GM23248 (cell line): ENCODE measurements around the gene CFLAR. TPM values are rescaled to one million over a fixed set of nuclear protein-coding genes. Genes with fewer than 3 reads are reported as not detected.

ENCODE experiments used
- DNase-seq: peaks from one replicate; pipeline ENCODE4 v3.0.0-alpha.2; 2015
- H2AFZ ChIP-seq: fragments of 200-600 bp; sonication (generic); 2 replicates; pipeline ENCODE4 v1.6.1; 2016; ENCODE audit warnings: antibody characterized with exemption
- H3F3A ChIP-seq: fragments of 200-600 bp; sonication (generic); 2 replicates; pipeline ENCODE4 v1.6.1; 2016; ENCODE audit warnings: mild to moderate bottlenecking, antibody characterized with exemption, mixed run types; ENCODE audit not compliant: insufficient read depth
- H3K27ac ChIP-seq: fragments of 200-600 bp; sonication (generic); 2 replicates; pipeline ENCODE4 v1.5.1; 2016; ENCODE audit warnings: mild to moderate bottlenecking
- H3K27me3 ChIP-seq: fragments of 200-600 bp; sonication (generic); replicated peaks from 2 replicates; pipeline ENCODE4 v1.6.1; 2016; ENCODE audit warnings: mild to moderate bottlenecking; ENCODE audit not compliant: insufficient read depth
- H3K36me3 ChIP-seq: fragments of 200-600 bp; sonication (generic); 2 replicates; pipeline ENCODE4 v1.6.1; 2016; ENCODE audit warnings: low read depth, mild to moderate bottlenecking
- H3K4me1 ChIP-seq: fragments of 200-600 bp; sonication (generic); 2 replicates; pipeline ENCODE4 v1.6.1; 2016; ENCODE audit warnings: mild to moderate bottlenecking; ENCODE audit not compliant: insufficient read depth
- H3K4me2 ChIP-seq: fragments of 200-600 bp; sonication (generic); one replicate; pipeline ENCODE4 v1.6.1; 2016; ENCODE audit warnings: mild to moderate bottlenecking; ENCODE audit not compliant: unreplicated experiment
- H3K4me3 ChIP-seq: fragments of 200-600 bp; sonication (generic); 2 replicates; pipeline ENCODE4 v1.5.1; 2016; ENCODE audit warnings: mild to moderate bottlenecking
- H3K79me2 ChIP-seq: fragments of 200-600 bp; sonication (generic); 2 replicates; pipeline ENCODE4 v1.6.1; 2016; ENCODE audit warnings: mild to moderate bottlenecking; ENCODE audit not compliant: insufficient read depth
- H3K9ac ChIP-seq: fragments of 200-600 bp; sonication (generic); 2 replicates; pipeline ENCODE4 v1.6.1; 2016; ENCODE audit warnings: mild to moderate bottlenecking
- H3K9me2 ChIP-seq: fragments of 200-600 bp; sonication (generic); 2 replicates; pipeline ENCODE4 v1.6.1; 2016; ENCODE audit warnings: mixed run types, mild to moderate bottlenecking, moderate library complexity; ENCODE audit not compliant: insufficient read depth
- H3K9me3 ChIP-seq: fragments of 200-600 bp; sonication (generic); one replicate; pipeline ENCODE4 v1.6.1; 2017; ENCODE audit warnings: low read depth
- H4K20me1 ChIP-seq: fragments of 200-600 bp; sonication (generic); 2 replicates; pipeline ENCODE4 v1.6.0; 2016; ENCODE audit not compliant: insufficient read depth
- EZH2 ChIP-seq: fragments of 200-600 bp; sonication (generic); IDR thresholded peaks from 2 replicates; pipeline ENCODE4 v1.6.1; 2018; ENCODE audit warnings: antibody characterized with exemption, mild to moderate bottlenecking; ENCODE audit not compliant: insufficient read depth, poor library complexity, severe bottlenecking
- EZH2phosphoT487 ChIP-seq: fragments of 200-600 bp; sonication (generic); IDR thresholded peaks from 2 replicates; pipeline ENCODE4 v1.6.1; 2018; ENCODE audit warnings: antibody characterized with exemption, moderate library complexity, mild to moderate bottlenecking, low read depth; ENCODE audit not compliant: insufficient read depth
- WGBS, 2 experiments: methylation state at CpG; one replicate each; pipeline ENCODE4 v1.1.6; 2015 to 2017; ENCODE audit warnings: low lambda C conversion rate in 2 of 2, low coverage in 1 of 2; ENCODE audit errors: missing lambda C conversion rate in 2 of 2; 5-methylcytosine and 5-hydroxymethylcytosine counted together
- in situ Hi-C: fragments of 300-500 bp; cut with MboI; formaldehyde crosslinking; loops from 2 replicates; pipeline ENCODE4 v1.15.0; 2020
- polyA plus RNA-seq: library from polyadenylated mRNA; unstranded; fragments of >200 nt; fragmentation: Nextera tagmentation; extraction: Ambion mirVana; gene quantifications from 2 replicates; pipeline ENCODE4 v1.2.1, GENCODE V29; 2016
- total RNA-seq: library from RNA; depleted of rRNA; stranded (reverse); fragments of >200 nt; shearing (Covaris generic); gene quantifications from 2 replicates; pipeline ENCODE4 v1.2.3, GENCODE V29; 2014; rRNA removed

The CFLAR gene
- total RNA-seq (47.2 and 64.7 TPM in 2 replicates), polyA plus RNA-seq (43.6 and 46.1 TPM in 2 replicates)

DNA sequence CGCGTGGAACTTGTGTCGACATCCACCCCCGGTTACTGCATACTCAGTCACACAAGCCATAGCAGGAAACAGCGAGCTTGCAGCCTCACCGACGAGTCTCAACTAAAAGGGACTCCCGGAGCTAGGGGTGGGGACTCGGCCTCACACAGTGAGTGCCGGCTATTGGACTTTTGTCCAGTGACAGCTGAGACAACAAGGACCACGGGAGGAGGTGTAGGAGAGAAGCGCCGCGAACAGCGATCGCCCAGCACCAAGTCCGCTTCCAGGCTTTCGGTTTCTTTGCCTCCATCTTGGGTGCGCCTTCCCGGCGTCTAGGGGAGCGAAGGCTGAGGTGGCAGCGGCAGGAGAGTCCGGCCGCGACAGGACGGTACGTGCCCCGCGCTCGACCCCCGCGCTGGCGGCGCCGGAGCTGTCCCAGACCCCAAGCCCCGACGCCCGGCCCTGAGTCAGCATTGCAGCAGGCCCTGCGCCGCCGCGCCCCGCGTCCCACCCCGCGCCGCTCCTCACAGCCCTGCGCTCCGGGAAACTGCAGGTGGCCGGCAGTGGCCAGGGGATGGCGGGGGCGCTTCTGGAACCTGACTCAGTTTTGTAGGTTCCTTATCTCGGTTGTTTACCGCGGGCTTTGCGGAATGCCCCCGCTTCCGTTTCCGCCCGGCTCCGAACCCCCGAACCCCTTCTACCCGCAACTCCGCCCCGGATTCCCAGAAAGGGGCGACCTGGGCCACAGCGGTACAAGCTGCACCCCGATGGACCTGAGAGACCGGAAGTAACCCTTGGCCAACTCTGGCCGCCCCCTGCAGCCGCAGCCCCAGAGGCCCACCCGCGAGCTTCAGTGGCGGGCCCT, at the start of gene CFLAR:
CFLAR (plus strand) TSS at position 50 of the 844 bp plus-strand sequence. CDS start 13,702 bp downstream, outside the sequence.
- Histone ChIP-seq H3K27me3 (no peaks in the 10 kb centered on the region), H3K4me3 (peak within 1 kb of the TSS; percentile 77), H4K20me1 (no peaks in the 10 kb centered on the region), H3K9ac (peak within 1 kb of the TSS; percentile 97), H3K4me2 (peak within 1 kb of the TSS; percentile 82), H3K79me2 (peaks cover 52% of the 10 kb centered on the region), H3K4me1 (peaks cover 32% of the 10 kb centered on the region), H2AFZ (peak within 1 kb of the TSS; percentile 60), H3F3A (peaks cover 21% of the 10 kb centered on the region), H3K9me2 (no peaks in the 10 kb centered on the region), H3K9me3 (no peaks in the 10 kb centered on the region), H3K27ac (peak within 1 kb of the TSS; percentile 98), H3K36me3 (no peaks in the 10 kb centered on the region)
- in situ Hi-C loops: no loop called here
- TF ChIP-seq EZH2: no peak
- no peak for TF ChIP-seq EZH2phosphoT487
- WGBS, 2 experiments: 1% methylated on average over 57 to 61 of the region's 75 CpGs
- DNase-seq: peak; percentile 87

GRCh38 chr2:201070948-201071478, 45.0 kb upstream of the CFLAR start:
- Histone ChIP-seq H3K9ac (peak overlapping the region; percentile 90), H3K4me1 (peaks cover 39% of the 10 kb centered on the region), H3K4me3 (peak overlapping the region; percentile 97), H3K27ac (peak overlapping the region; percentile 71), H3K36me3 (no peaks in the 10 kb centered on the region), H3K9me2 (no peaks in the 10 kb centered on the region), H3F3A (no peaks in the 10 kb centered on the region), H3K27me3 (no peaks in the 10 kb centered on the region), H3K9me3 (no peaks in the 10 kb centered on the region), H3K4me2 (peak overlapping the region; percentile 97), H2AFZ (peak overlapping the region; percentile 96), H4K20me1 (no peaks in the 10 kb centered on the region), H3K79me2 (peaks cover 100% of the 10 kb centered on the region)
- TF ChIP-seq EZH2 (no peak), EZH2phosphoT487 (no peak)
- 1% methylated on average over 5 to 21 of the region's 21 CpGs for WGBS, 2 experiments
- DNase-seq: peak; percentile 69
- in situ Hi-C loops: loop anchor here (10.0 kb wide), 1 partner anchor 104 kb away; no protein-coding TSS in a partner anchor

GRCh38 chr2:201071479-201072200, 44.3 kb upstream of the CFLAR start, which contains the start of the genes HYCC2 and NDUFB3:
TSS of gene HYCC2 (minus strand) at chr2:201071671. CDS start at chr2:201024009, 47,662 bp downstream.
TSS of gene NDUFB3 (plus strand) at chr2:201072001. CDS start at chr2:201078883, 6,882 bp downstream.
- Histone ChIP-seq H3K79me2 (peaks cover 99% of the 10 kb centered on the region), H3K9me3 (no peaks in the 10 kb centered on the region), H3K27ac (peak within 1 kb of the TSS; percentile 71), H3K4me1 (peaks cover 39% of the 10 kb centered on the region), H3K36me3 (no peaks in the 10 kb centered on the region), H3K9me2 (no peaks in the 10 kb centered on the region), H3K4me2 (peak within 1 kb of the TSS; percentile 97), H3K4me3 (peak within 1 kb of the TSS; percentile 97), H3F3A (no peaks in the 10 kb centered on the region), H4K20me1 (no peaks in the 10 kb centered on the region), H3K27me3 (no peaks in the 10 kb centered on the region), H2AFZ (peak within 1 kb of the TSS; percentile 96), H3K9ac (peak within 1 kb of the TSS; percentile 90)
- WGBS, 2 experiments: 0 to 1% methylated on average over 34 of the region's 34 CpGs
- in situ Hi-C loops: loop anchor here (10.0 kb wide), 1 partner anchor 103 kb away; no protein-coding TSS in a partner anchor
- TF ChIP-seq EZH2 (no peak), EZH2phosphoT487 (no peak)
- DNase-seq: peak; percentile 94

GRCh38 chr2:201072201-201072530, 43.8 kb upstream of the CFLAR start:
- in situ Hi-C loops: loop anchor here (10.0 kb wide), 1 partner anchor 103 kb away; no protein-coding TSS in a partner anchor
- peak overlapping the region; percentile 97 for H3K4me2 ChIP-seq

More at GRCh38 chr2:201072201-201072530, 43.8 kb upstream of the CFLAR start:
- peak overlapping the region; percentile 90 for H3K9ac ChIP-seq
- H3K36me3 ChIP-seq: no peaks in the 10 kb centered on the region
- H2AFZ ChIP-seq: peak overlapping the region; percentile 96
- H3K4me3 ChIP-seq: peak overlapping the region; percentile 97
- H3K9me3 ChIP-seq: no peaks in the 10 kb centered on the region
- H3K27me3 ChIP-seq: no peaks in the 10 kb centered on the region
- H3K79me2 ChIP-seq: peaks cover 99% of the 10 kb centered on the region
- WGBS, 2 experiments: 1 to 2% methylated on average over 5 of the region's 5 CpGs
- no peaks in the 10 kb centered on the region for H3F3A ChIP-seq
- DNase-seq: no peak
- TF ChIP-seq EZH2phosphoT487: no peak
- TF ChIP-seq EZH2: no peak
- H3K27ac ChIP-seq: peak overlapping the region; percentile 71
- H4K20me1 ChIP-seq: no peaks in the 10 kb centered on the region
- no peaks in the 10 kb centered on the region for H3K9me2 ChIP-seq
- H3K4me1 ChIP-seq: peaks cover 39% of the 10 kb centered on the region
